ENCODE results near the gene MYBPC3. TPM values are rescaled to one million over a fixed set of nuclear protein-coding genes. Genes with fewer than 3 reads are reported as not detected.

The MYBPC3 gene
- total RNA-seq, 1 experiment from 2014 or later = 0.07 TPM

DNA sequence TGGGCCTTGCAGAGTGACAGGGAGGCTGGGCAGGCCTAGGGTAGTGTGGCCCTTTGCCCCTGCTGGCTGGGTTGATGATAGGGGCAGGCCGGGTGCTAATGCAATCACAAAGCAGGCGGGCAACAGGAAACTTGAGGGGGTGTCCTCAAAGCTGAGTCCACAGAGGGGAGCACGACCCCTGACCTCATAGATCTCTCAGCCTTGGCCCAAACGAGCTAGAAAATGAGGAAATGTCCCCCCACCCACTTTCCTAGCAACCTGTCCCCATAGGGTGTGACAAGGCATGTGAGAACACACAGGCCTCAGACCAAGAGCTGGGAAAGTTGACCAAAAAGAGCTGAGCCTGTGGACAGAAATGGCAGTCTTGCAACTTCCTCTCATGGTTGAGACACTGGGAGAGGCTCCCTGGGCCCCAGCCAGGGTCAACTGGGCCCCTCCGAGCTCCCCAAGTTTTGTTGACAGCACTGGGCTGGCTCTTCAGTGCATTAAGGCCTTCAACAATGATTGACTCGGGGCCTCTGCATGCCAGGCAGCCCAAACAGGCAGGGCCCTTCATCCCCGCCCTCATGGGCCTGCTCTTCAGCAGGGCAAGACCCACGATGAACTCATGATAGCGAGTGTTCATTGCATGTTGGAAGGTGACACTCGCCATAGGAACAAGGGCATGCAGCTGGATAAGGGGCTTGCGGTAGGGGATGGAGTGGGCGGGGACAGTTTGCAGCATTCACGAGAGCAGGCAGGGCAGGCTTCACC lies 35.6 kb upstream of the MYBPC3 start:
- Mint-ChIP-seq H3K4me1 (no peaks in the 10 kb centered on the region), H3K4me3 (no peak overlapping the region), H3K9me3 (no peaks in the 10 kb centered on the region), H3K27ac (no peak overlapping the region), H3K27me3 (ENCODE audit: low read depth) (no peaks in the 10 kb centered on the region), H3K36me3 (no peaks in the 10 kb centered on the region)
- DNase-seq (ENCODE audit: low spot score) (no peak), ATAC-seq (no peak)
- TF ChIP-seq, protein P1, sequence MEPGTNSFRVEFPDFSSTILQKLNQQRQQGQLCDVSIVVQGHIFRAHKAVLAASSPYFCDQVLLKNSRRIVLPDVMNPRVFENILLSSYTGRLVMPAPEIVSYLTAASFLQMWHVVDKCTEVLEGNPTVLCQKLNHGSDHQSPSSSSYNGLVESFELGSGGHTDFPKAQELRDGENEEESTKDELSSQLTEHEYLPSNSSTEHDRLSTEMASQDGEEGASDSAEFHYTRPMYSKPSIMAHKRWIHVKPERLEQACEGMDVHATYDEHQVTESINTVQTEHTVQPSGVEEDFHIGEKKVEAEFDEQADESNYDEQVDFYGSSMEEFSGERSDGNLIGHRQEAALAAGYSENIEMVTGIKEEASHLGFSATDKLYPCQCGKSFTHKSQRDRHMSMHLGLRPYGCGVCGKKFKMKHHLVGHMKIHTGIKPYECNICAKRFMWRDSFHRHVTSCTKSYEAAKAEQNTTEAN (CRISPR knock-in tag; IDR thresholded peaks at IDR 0.05) = no peak
- TF ChIP-seq SOX15 (CRISPR knock-in tag; IDR thresholded peaks at IDR 0.05) (no peak), FOXJ3 (CRISPR knock-in tag; IDR thresholded peaks at IDR 0.05; ENCODE audit: borderline replicate concordance) (no peak), NR1H2 (CRISPR knock-in tag; IDR thresholded peaks at IDR 0.05) (no peak), FOXK1 (CRISPR knock-in tag; IDR thresholded peaks at IDR 0.05) (no peak), PRRX2 (CRISPR knock-in tag; IDR thresholded peaks at IDR 0.05) (no peak), MYBL2 (CRISPR knock-in tag; IDR thresholded peaks at IDR 0.05) (no peak)
- TF ChIP-seq, protein P2, sequence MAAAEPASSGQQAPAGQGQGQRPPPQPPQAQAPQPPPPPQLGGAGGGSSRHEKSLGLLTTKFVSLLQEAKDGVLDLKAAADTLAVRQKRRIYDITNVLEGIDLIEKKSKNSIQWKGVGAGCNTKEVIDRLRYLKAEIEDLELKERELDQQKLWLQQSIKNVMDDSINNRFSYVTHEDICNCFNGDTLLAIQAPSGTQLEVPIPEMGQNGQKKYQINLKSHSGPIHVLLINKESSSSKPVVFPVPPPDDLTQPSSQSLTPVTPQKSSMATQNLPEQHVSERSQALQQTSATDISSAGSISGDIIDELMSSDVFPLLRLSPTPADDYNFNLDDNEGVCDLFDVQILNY (CRISPR knock-in tag; IDR thresholded peaks at IDR 0.05) = no peak
- TF ChIP-seq, protein P3, sequence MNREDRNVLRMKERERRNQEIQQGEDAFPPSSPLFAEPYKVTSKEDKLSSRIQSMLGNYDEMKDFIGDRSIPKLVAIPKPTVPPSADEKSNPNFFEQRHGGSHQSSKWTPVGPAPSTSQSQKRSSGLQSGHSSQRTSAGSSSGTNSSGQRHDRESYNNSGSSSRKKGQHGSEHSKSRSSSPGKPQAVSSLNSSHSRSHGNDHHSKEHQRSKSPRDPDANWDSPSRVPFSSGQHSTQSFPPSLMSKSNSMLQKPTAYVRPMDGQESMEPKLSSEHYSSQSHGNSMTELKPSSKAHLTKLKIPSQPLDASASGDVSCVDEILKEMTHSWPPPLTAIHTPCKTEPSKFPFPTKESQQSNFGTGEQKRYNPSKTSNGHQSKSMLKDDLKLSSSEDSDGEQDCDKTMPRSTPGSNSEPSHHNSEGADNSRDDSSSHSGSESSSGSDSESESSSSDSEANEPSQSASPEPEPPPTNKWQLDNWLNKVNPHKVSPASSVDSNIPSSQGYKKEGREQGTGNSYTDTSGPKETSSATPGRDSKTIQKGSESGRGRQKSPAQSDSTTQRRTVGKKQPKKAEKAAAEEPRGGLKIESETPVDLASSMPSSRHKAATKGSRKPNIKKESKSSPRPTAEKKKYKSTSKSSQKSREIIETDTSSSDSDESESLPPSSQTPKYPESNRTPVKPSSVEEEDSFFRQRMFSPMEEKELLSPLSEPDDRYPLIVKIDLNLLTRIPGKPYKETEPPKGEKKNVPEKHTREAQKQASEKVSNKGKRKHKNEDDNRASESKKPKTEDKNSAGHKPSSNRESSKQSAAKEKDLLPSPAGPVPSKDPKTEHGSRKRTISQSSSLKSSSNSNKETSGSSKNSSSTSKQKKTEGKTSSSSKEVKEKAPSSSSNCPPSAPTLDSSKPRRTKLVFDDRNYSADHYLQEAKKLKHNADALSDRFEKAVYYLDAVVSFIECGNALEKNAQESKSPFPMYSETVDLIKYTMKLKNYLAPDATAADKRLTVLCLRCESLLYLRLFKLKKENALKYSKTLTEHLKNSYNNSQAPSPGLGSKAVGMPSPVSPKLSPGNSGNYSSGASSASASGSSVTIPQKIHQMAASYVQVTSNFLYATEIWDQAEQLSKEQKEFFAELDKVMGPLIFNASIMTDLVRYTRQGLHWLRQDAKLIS (CRISPR knock-in tag; IDR thresholded peaks at IDR 0.05; ENCODE audit: borderline replicate concordance) = no peak
- TF ChIP-seq, protein P4, sequence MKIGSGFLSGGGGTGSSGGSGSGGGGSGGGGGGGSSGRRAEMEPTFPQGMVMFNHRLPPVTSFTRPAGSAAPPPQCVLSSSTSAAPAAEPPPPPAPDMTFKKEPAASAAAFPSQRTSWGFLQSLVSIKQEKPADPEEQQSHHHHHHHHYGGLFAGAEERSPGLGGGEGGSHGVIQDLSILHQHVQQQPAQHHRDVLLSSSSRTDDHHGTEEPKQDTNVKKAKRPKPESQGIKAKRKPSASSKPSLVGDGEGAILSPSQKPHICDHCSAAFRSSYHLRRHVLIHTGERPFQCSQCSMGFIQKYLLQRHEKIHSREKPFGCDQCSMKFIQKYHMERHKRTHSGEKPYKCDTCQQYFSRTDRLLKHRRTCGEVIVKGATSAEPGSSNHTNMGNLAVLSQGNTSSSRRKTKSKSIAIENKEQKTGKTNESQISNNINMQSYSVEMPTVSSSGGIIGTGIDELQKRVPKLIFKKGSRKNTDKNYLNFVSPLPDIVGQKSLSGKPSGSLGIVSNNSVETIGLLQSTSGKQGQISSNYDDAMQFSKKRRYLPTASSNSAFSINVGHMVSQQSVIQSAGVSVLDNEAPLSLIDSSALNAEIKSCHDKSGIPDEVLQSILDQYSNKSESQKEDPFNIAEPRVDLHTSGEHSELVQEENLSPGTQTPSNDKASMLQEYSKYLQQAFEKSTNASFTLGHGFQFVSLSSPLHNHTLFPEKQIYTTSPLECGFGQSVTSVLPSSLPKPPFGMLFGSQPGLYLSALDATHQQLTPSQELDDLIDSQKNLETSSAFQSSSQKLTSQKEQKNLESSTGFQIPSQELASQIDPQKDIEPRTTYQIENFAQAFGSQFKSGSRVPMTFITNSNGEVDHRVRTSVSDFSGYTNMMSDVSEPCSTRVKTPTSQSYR (CRISPR knock-in tag; IDR thresholded peaks at IDR 0.05) = no peak
- CTCF ChIA-PET = interaction anchor here (2.1 to 4.4 kb wide), 3 partner anchors 14 to 24 kb away, joined by 7 to 18 read pairs (median 10); no protein-coding TSS in a partner anchor
- POLR2A ChIA-PET = no interaction called here

GRCh38 chr11:47384498-47384897 lies 32.0 kb upstream of the MYBPC3 start:
- ATAC-seq (no peak), DNase-seq (ENCODE audit: low spot score) (no peak)
- Mint-ChIP-seq H3K27me3 (ENCODE audit: low read depth) (no peaks in the 10 kb centered on the region; the same call in 1 of the 2 replicates), H3K4me3 (no peak overlapping the region), H3K4me1 (no peaks in the 10 kb centered on the region), H3K27ac (no peak overlapping the region), H3K9me3 (no peaks in the 10 kb centered on the region), H3K36me3 (no peaks in the 10 kb centered on the region)
- TF ChIP-seq, protein P5, sequence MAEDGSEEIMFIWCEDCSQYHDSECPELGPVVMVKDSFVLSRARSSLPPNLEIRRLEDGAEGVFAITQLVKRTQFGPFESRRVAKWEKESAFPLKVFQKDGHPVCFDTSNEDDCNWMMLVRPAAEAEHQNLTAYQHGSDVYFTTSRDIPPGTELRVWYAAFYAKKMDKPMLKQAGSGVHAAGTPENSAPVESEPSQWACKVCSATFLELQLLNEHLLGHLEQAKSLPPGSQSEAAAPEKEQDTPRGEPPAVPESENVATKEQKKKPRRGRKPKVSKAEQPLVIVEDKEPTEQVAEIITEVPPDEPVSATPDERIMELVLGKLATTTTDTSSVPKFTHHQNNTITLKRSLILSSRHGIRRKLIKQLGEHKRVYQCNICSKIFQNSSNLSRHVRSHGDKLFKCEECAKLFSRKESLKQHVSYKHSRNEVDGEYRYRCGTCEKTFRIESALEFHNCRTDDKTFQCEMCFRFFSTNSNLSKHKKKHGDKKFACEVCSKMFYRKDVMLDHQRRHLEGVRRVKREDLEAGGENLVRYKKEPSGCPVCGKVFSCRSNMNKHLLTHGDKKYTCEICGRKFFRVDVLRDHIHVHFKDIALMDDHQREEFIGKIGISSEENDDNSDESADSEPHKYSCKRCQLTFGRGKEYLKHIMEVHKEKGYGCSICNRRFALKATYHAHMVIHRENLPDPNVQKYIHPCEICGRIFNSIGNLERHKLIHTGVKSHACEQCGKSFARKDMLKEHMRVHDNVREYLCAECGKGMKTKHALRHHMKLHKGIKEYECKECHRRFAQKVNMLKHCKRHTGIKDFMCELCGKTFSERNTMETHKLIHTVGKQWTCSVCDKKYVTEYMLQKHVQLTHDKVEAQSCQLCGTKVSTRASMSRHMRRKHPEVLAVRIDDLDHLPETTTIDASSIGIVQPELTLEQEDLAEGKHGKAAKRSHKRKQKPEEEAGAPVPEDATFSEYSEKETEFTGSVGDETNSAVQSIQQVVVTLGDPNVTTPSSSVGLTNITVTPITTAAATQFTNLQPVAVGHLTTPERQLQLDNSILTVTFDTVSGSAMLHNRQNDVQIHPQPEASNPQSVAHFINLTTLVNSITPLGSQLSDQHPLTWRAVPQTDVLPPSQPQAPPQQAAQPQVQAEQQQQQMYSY (CRISPR knock-in tag; IDR thresholded peaks at IDR 0.05) = no peak
- no peak for TF ChIP-seq NFATC4 (CRISPR knock-in tag; IDR thresholded peaks at IDR 0.05)
- no peak for TF ChIP-seq FOXK1 (CRISPR knock-in tag; IDR thresholded peaks at IDR 0.05)
- TF ChIP-seq, protein P6, sequence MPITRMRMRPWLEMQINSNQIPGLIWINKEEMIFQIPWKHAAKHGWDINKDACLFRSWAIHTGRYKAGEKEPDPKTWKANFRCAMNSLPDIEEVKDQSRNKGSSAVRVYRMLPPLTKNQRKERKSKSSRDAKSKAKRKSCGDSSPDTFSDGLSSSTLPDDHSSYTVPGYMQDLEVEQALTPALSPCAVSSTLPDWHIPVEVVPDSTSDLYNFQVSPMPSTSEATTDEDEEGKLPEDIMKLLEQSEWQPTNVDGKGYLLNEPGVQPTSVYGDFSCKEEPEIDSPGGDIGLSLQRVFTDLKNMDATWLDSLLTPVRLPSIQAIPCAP (CRISPR knock-in tag; IDR thresholded peaks at IDR 0.05) = no peak
- no peak for TF ChIP-seq ZNF232 (CRISPR knock-in tag; IDR thresholded peaks at IDR 0.05)
- TF ChIP-seq, protein P7, sequence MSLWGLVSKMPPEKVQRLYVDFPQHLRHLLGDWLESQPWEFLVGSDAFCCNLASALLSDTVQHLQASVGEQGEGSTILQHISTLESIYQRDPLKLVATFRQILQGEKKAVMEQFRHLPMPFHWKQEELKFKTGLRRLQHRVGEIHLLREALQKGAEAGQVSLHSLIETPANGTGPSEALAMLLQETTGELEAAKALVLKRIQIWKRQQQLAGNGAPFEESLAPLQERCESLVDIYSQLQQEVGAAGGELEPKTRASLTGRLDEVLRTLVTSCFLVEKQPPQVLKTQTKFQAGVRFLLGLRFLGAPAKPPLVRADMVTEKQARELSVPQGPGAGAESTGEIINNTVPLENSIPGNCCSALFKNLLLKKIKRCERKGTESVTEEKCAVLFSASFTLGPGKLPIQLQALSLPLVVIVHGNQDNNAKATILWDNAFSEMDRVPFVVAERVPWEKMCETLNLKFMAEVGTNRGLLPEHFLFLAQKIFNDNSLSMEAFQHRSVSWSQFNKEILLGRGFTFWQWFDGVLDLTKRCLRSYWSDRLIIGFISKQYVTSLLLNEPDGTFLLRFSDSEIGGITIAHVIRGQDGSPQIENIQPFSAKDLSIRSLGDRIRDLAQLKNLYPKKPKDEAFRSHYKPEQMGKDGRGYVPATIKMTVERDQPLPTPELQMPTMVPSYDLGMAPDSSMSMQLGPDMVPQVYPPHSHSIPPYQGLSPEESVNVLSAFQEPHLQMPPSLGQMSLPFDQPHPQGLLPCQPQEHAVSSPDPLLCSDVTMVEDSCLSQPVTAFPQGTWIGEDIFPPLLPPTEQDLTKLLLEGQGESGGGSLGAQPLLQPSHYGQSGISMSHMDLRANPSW (CRISPR knock-in tag; conservative IDR thresholded peaks at IDR 0.05; ENCODE audit: low read depth) = no peak
- TF ChIP-seq PRRX2 (CRISPR knock-in tag; IDR thresholded peaks at IDR 0.05) = no peak
- CTCF ChIA-PET = no interaction called here
- POLR2A ChIA-PET = no interaction called here

Measured in WTC11 (cell line).